Breast epithelium (tissue), 4 donors: Measurements from ENCODE around the gene COPS4. TPM values are rescaled to one million over a fixed set of nuclear protein-coding genes. Genes with fewer than 3 reads are reported as not detected.
A peak's percentile ranks its signal among the peaks of the same experiment; 100 is the strongest.
"Not testable (repeated sequence)": the region's sequence is repeated elsewhere in the genome, so short reads cannot be mapped to it uniquely, and the experiment has no call there.

Experiments
- DNase-seq, 2 donors: peaks; one replicate each; pipeline ENCODE4 v3.0.0-alpha.2; 2019; ENCODE audit warnings: low spot score in 2 of 2
- H3K27ac ChIP-seq, 2 donors: fragments of 200-600 bp; sonication (generic) in 1 of 2; one replicate each; pipeline ENCODE4 v1.5.1; 2016 to 2019; ENCODE audit warnings: mild to moderate bottlenecking in 1 of 2
- H3K27me3 ChIP-seq, 2 donors: fragments of 200-600 bp; sonication (generic) in 1 of 2; one replicate each; pipeline versions ENCODE4 v1.5.1 to v1.6.0; 2017 to 2019; ENCODE audit warnings: control low read depth in 1 of 2, mild to moderate bottlenecking in 1 of 2
- H3K36me3 ChIP-seq: fragments of 200-600 bp; one replicate; pipeline ENCODE4 v1.5.1; 2019
- H3K4me1 ChIP-seq, 2 donors: fragments of 200-600 bp; sonication (generic); one replicate each; pipeline ENCODE4 v1.5.1; 2016 to 2019; ENCODE audit warnings: control low read depth in 1 of 2
- H3K4me3 ChIP-seq, 3 donors: fragments of 200-600 bp; sonication (generic); 1 replicate in 2 of 3; 2 replicates in 1 of 3; pipeline ENCODE4 v1.5.1; 2016 to 2019; ENCODE audit warnings: mild to moderate bottlenecking in 3 of 3, moderate library complexity in 2 of 3
- H3K9me3 ChIP-seq, 2 donors: fragments of 200-600 bp; sonication (generic) in 1 of 2; one replicate each; pipeline ENCODE4 v1.5.1; 2016 to 2019; ENCODE audit warnings: control low read depth in 1 of 2
- CTCF ChIP-seq, 3 donors: fragments of 450-650 bp; IDR thresholded peaks; one replicate each; pipeline ENCODE4 v1.5.1; 2016 to 2017; ENCODE audit warnings: antibody characterized with exemption in 3 of 3, mild to moderate bottlenecking in 3 of 3, moderate library complexity in 3 of 3
- POLR2A ChIP-seq: fragments of 450-650 bp; IDR thresholded peaks from one replicate; pipeline ENCODE4 v1.6.1; 2016; ENCODE audit warnings: antibody characterized with exemption, mild to moderate bottlenecking, moderate library complexity
- POLR2AphosphoS5 ChIP-seq, 3 donors: sonication (generic); formaldehyde crosslinking; IDR thresholded peaks; one replicate each; pipeline ENCODE4 v1.6.1; 2017; ENCODE audit warnings: antibody characterized with exemption in 3 of 3
- intact Hi-C: fragments of 100-400 bp; cut with DNase I; formaldehyde crosslinking; loops from one replicate; pipeline ENCODE4 v1.15.1; 2023; ENCODE audit warnings: low total_unique reads
- total RNA-seq, 3 donors: library from RNA; depleted of rRNA; stranded (reverse); fragments of >200 nt; gene quantifications; one replicate each; pipeline ENCODE4 v1.1.0, GENCODE V29; 2016

Gene COPS4
- total RNA-seq, result 10 to 100 TPM; 55.8 to 67.9 (median 56.4) TPM

GRCh38 chr4:83034630-83035494 is at the start of gene COPS4:
COPS4 (plus strand) TSS chr4:83035183; CDS start chr4:83035225, 42 bp downstream.
- Histone ChIP-seq H3K4me1 (no peaks in the 10 kb centered on the region), H3K27me3 (no peaks in the 10 kb centered on the region), H3K36me3 (no peaks in the 10 kb centered on the region), H3K9me3 (no peaks in the 10 kb centered on the region), H3K27ac (peak within 1 kb of the TSS; percentile 92 to 94), H3K4me3 (peak within 1 kb of the TSS; percentile 69 to 86 (median 79))
- DNase-seq, result peak; percentile 92 to 98
- TF ChIP-seq CTCF (IDR thresholded peaks at IDR 0.05) (peak; percentile 10 to 48 (median 38)), POLR2AphosphoS5 (IDR thresholded peaks at IDR 0.05) (peak; percentile 19 to 86 (median 75)), POLR2A (no peak)
- intact Hi-C loops, result no loop called here

GRCh38 chr4:82987519-82987918 is 47.5 kb upstream of the COPS4 start:
- H3K4me3 ChIP-seq, H3K9me3 ChIP-seq, H3K36me3 ChIP-seq, DNase-seq, intact Hi-C loops, H3K4me1 ChIP-seq, H3K27ac ChIP-seq, H3K27me3 ChIP-seq: not testable (repeated sequence)

GRCh38 chr4:82988323-82988832 is 46.6 kb upstream of the COPS4 start:
- intact Hi-C loops, result no loop called here
- no peaks in the 10 kb centered on the region for H3K36me3 ChIP-seq
- TF ChIP-seq CTCF (IDR thresholded peaks at IDR 0.05) (no peak), POLR2AphosphoS5 (IDR thresholded peaks at IDR 0.05) (no peak), POLR2A (no peak)
- no peaks in the 10 kb centered on the region for H3K27me3 ChIP-seq
- H3K4me3 ChIP-seq, result no peak overlapping the region
- no peak overlapping the region for H3K27ac ChIP-seq
- DNase-seq, result no peak
- H3K9me3 ChIP-seq, result no peaks in the 10 kb centered on the region
- H3K4me1 ChIP-seq, result no peaks in the 10 kb centered on the region

GRCh38 chr4:82989575-82990429 is 45.2 kb upstream of the COPS4 start:
- Histone ChIP-seq H3K4me3 (no peak overlapping the region), H3K27ac (no peak overlapping the region), H3K9me3 (no peaks in the 10 kb centered on the region), H3K4me1 (no peaks in the 10 kb centered on the region), H3K27me3 (no peaks in the 10 kb centered on the region), H3K36me3 (no peaks in the 10 kb centered on the region)
- intact Hi-C loops, result no loop called here
- no peak for DNase-seq
- TF ChIP-seq POLR2AphosphoS5 (IDR thresholded peaks at IDR 0.05) (no peak), CTCF (IDR thresholded peaks at IDR 0.05) (no peak), POLR2A (no peak)

GRCh38 chr4:82994834-82995233 is 40.1 kb upstream of the COPS4 start:
- no peaks in the 10 kb centered on the region for H3K27me3 ChIP-seq
- H3K36me3 ChIP-seq, result no peaks in the 10 kb centered on the region
- no peak for DNase-seq
- TF ChIP-seq CTCF (IDR thresholded peaks at IDR 0.05) (no peak), POLR2AphosphoS5 (IDR thresholded peaks at IDR 0.05) (no peak), POLR2A (no peak)
- no peaks in the 10 kb centered on the region for H3K4me1 ChIP-seq
- intact Hi-C loops, result no loop called here
- no peaks in the 10 kb centered on the region for H3K9me3 ChIP-seq
- no peak overlapping the region for H3K4me3 ChIP-seq
- H3K27ac ChIP-seq, result no peak overlapping the region
